ENCODE measurements around the gene SPTBN5. TPM values are rescaled to one million over a fixed set of nuclear protein-coding genes. Genes with fewer than 3 reads are reported as not detected.

Gene SPTBN5
- total RNA-seq, 1 experiment from 2014 or later, result 0.84 TPM

DNA sequence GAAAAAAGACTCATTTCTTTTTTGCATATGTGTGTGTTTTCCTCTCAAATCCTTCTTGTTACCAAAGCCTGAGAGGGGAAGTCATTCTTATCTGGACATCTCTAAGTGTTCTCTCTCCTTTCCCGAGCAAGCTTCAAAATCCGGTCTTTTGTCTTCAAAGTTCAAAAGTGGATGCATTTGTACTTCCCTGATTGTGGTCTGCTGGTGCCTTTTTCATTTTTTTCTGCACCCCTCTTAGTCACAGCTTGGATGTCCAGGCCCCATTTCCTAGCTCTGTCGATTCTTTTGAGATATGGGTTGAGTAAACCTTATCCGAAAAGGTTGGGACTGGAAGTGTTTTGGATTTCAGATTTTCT is 43.7 kb upstream of the SPTBN5 start:
- no peak overlapping the region for H2AFZ ChIP-seq (ENCODE audit: low read length)
- H3K4me2 ChIP-seq (ENCODE audit: low read length), result no peak overlapping the region
- H3K79me2 ChIP-seq (ENCODE audit: low read length), result peaks cover 82% of the 10 kb centered on the region
- POLR2A ChIA-PET (ENCODE audit: unreplicated experiment), result no interaction called here
- peaks cover 39% of the 10 kb centered on the region for H3K36me3 ChIP-seq (ENCODE audit: low read depth, low read length)
- CTCF ChIA-PET, result no interaction called here
- peaks cover 7% of the 10 kb centered on the region for H3F3A ChIP-seq (ENCODE audit: low read length, unreplicated experiment)
- intact Hi-C loops (cut with micrococcal nuclease), result no loop called here
- ATAC-seq, result no peak
- H3K9me2 ChIP-seq (replicated peaks; ENCODE audit: low read length), result no peaks in the 10 kb centered on the region
- no peak for DNase-seq
- no peak overlapping the region for H3K27ac ChIP-seq (ENCODE audit: low read length)
- H3K9ac ChIP-seq (ENCODE audit: low read length), result no peak overlapping the region
- H3K4me1 ChIP-seq (ENCODE audit: insufficient read depth, low read length), result peaks cover 64% of the 10 kb centered on the region
- no peaks in the 10 kb centered on the region for H3K9me3 ChIP-seq (ENCODE audit: low read length)
- TF ChIP-seq EZH2phosphoT487 (IDR thresholded peaks at IDR 0.05; ENCODE audit: borderline replicate concordance, low read length) (no peak), EZH2 (IDR thresholded peaks at IDR 0.05; ENCODE audit: low read length, unreplicated experiment) (no peak)
- TF ChIP-seq, protein P1, sequence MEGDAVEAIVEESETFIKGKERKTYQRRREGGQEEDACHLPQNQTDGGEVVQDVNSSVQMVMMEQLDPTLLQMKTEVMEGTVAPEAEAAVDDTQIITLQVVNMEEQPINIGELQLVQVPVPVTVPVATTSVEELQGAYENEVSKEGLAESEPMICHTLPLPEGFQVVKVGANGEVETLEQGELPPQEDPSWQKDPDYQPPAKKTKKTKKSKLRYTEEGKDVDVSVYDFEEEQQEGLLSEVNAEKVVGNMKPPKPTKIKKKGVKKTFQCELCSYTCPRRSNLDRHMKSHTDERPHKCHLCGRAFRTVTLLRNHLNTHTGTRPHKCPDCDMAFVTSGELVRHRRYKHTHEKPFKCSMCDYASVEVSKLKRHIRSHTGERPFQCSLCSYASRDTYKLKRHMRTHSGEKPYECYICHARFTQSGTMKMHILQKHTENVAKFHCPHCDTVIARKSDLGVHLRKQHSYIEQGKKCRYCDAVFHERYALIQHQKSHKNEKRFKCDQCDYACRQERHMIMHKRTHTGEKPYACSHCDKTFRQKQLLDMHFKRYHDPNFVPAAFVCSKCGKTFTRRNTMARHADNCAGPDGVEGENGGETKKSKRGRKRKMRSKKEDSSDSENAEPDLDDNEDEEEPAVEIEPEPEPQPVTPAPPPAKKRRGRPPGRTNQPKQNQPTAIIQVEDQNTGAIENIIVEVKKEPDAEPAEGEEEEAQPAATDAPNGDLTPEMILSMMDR (conservative IDR thresholded peaks at IDR 0.05; ENCODE audit: low read depth, low read length), result no peak
- BruUV-seq (replicated peaks), result no TSS peak
- H4K20me1 ChIP-seq (ENCODE audit: low read length), result no peaks in the 10 kb centered on the region
- H3K27me3 ChIP-seq (ENCODE audit: low read length), result no peaks in the 10 kb centered on the region
- H3K4me3 ChIP-seq (ENCODE audit: low read length), result no peak overlapping the region

DNA sequence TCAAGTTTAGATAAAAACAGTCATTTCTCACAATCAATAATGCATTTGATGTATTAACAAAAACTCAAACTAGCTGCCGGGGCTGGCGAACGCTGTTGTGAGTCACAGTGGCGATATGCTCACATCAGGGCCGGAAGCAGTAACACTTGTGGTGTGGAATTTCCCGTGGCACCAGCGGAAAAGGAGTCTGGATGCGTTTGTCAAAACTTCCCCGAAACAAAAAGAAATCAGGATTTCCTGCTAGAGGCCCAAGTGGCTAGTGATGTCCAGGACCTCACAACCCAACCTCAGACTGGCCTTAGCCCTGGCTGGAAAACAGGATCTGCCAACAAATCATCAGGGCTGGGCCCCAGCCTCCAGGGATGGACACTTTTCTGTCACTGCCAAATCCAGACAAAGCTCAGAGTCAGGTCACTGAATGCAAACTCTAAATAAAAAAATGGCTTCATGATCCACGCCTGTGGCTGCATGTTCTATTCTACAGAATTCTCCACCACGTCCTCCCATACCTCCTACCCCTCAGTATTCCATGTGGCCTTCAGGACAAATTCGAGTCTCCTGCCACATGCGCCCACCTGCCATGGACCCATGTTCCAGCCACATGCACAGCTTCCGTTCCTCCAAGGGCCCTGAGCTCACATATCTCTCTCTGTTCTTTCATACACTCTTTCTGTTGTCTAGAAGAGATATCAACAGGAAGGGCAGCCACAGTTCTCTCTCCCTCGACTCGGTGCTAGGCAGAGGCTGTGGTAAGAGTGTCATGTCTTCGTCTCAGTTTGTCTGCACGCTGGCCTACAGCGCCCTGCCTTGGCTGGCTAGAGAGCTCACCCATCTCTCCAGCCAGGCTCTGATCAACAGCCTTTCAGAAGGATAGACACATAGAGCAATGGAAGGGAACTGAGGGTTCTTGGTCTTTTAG is 43.1 kb upstream of the SPTBN5 start:
- H3K36me3 ChIP-seq (ENCODE audit: low read depth, low read length), result peaks cover 41% of the 10 kb centered on the region
- peaks cover 69% of the 10 kb centered on the region for H3K4me1 ChIP-seq (ENCODE audit: insufficient read depth, low read length)
- H3F3A ChIP-seq (ENCODE audit: low read length, unreplicated experiment), result peaks cover 7% of the 10 kb centered on the region
- no peak overlapping the region for H3K4me3 ChIP-seq (ENCODE audit: low read length)
- no peaks in the 10 kb centered on the region for H3K9me2 ChIP-seq (replicated peaks; ENCODE audit: low read length)
- TF ChIP-seq EZH2 (IDR thresholded peaks at IDR 0.05; ENCODE audit: low read length, unreplicated experiment), result no peak
- TF ChIP-seq, protein P1 (conservative IDR thresholded peaks at IDR 0.05; ENCODE audit: low read depth, low read length), result no peak
- no peak for TF ChIP-seq EZH2phosphoT487 (IDR thresholded peaks at IDR 0.05; ENCODE audit: borderline replicate concordance, low read length)
- H3K9me3 ChIP-seq (ENCODE audit: low read length), result no peaks in the 10 kb centered on the region
- DNase-seq (no peak), ATAC-seq (no peak)
- H3K27me3 ChIP-seq (ENCODE audit: low read length), result no peaks in the 10 kb centered on the region
- ChIA-PET POLR2A (ENCODE audit: unreplicated experiment) (interaction anchor here (0.9 kb wide), 1 partner anchor 34 kb away, joined by 3 read pairs; no protein-coding TSS in a partner anchor), CTCF (no interaction called here)
- no peak overlapping the region for H3K4me2 ChIP-seq (ENCODE audit: low read length)
- BruUV-seq (replicated peaks), result no TSS peak
- intact Hi-C loops (cut with micrococcal nuclease), result no loop called here
- no peak overlapping the region for H3K27ac ChIP-seq (ENCODE audit: low read length)
- H4K20me1 ChIP-seq (ENCODE audit: low read length), result no peaks in the 10 kb centered on the region
- peaks cover 83% of the 10 kb centered on the region for H3K79me2 ChIP-seq (ENCODE audit: low read length)
- H3K9ac ChIP-seq (ENCODE audit: low read length), result no peak overlapping the region
- no peak overlapping the region for H2AFZ ChIP-seq (ENCODE audit: low read length)

DNA sequence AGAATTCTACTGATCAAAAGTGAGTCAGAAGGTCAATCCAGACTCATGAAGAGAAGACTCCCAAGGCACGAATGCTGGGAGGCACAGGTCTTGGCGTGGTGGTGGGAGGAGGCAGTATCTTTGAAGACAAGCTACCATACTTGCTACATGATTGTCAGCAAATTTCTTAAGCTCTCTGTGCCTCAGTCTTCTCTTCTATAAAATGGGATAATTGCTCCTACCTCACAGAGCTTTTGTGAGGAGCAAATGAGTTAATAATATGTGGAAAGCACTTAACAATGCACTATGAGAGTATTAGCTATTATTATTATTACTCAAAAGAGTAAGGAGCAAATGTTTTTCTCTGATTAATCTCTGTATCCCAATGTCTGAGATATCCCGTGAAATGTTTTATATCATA is 42.3 kb upstream of the SPTBN5 start:
- Histone ChIP-seq H3K9me2 (replicated peaks; ENCODE audit: low read length) (no peaks in the 10 kb centered on the region), H3K4me3 (ENCODE audit: low read length) (no peak overlapping the region), H4K20me1 (ENCODE audit: low read length) (no peaks in the 10 kb centered on the region), H3K4me2 (ENCODE audit: low read length) (0 out of 2 replicates have a peak overlapping the region, but pooled peaks have one; percentile 70), H3K4me1 (ENCODE audit: insufficient read depth, low read length) (peaks cover 68% of the 10 kb centered on the region), H3K9me3 (ENCODE audit: low read length) (no peaks in the 10 kb centered on the region), H3K79me2 (ENCODE audit: low read length) (peaks cover 80% of the 10 kb centered on the region), H2AFZ (ENCODE audit: low read length) (no peak overlapping the region), H3K27ac (ENCODE audit: low read length) (peak overlapping the region; percentile 97), H3K9ac (ENCODE audit: low read length) (0 out of 2 replicates have a peak overlapping the region, but pooled peaks have one; percentile 87), H3K36me3 (ENCODE audit: low read depth, low read length) (peaks cover 35% of the 10 kb centered on the region), H3F3A (ENCODE audit: low read length, unreplicated experiment) (peaks cover 5% of the 10 kb centered on the region), H3K27me3 (ENCODE audit: low read length) (no peaks in the 10 kb centered on the region)
- intact Hi-C loops (cut with micrococcal nuclease), result no loop called here
- TF ChIP-seq EZH2phosphoT487 (IDR thresholded peaks at IDR 0.05; ENCODE audit: borderline replicate concordance, low read length), result no peak
- TF ChIP-seq EZH2 (IDR thresholded peaks at IDR 0.05; ENCODE audit: low read length, unreplicated experiment), result no peak
- POLR2A ChIA-PET (ENCODE audit: unreplicated experiment), result interaction anchor here (0.9 kb wide), 1 partner anchor 35 kb away, joined by 3 read pairs; no protein-coding TSS in a partner anchor
- DNase-seq, result no peak
- ATAC-seq, result no peak
- CTCF ChIA-PET, result no interaction called here
- BruUV-seq (replicated peaks), result no TSS peak

Data from PC-3 (cell line).